ENCODE measurements around the gene ZNF683. TPM values are rescaled to one million over a fixed set of nuclear protein-coding genes. Genes with fewer than 3 reads are reported as not detected.

Gene ZNF683
- total and polyA plus RNA-seq, 10 of the 15 experiments (the other 5 are each of a cell fraction or from before 2014, with no cell fraction given), result not detected

DNA sequence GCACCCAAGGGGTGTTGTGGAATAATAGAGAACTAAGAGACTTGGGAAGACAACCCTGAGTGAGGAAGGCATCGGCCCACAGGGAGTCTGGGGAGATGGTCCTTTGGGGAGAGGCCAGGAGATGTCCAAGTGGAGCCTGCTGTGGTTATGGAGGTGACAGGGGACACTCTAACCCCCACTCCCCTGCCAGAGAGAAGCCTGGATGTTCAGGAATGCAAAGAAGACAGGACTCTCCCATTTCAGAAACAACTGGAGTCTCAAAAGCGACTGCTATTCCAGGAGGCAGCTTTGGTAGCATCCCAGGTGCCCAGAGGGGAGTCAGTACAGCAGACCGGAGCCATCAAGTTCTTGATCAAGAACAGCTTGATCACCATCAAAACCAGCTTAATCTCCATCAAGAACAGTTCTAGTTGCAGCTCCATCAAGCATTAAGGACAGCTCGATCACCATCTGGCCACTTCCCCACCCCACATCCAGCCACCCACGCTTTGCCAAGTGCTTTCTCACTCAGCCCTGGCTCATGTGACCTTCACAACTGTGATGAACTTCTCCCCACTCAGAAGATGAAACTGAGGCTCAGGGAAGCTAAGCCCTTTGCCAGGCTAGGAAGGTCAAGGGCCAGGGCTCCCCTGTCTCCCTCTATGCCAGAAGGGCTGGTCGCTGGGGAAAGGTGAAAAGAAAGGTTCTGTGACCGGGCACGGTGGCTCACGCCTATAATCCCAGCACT lies 54.0 kb downstream of the ZNF683 start (continued):
- TF ChIP-seq, protein P1, sequence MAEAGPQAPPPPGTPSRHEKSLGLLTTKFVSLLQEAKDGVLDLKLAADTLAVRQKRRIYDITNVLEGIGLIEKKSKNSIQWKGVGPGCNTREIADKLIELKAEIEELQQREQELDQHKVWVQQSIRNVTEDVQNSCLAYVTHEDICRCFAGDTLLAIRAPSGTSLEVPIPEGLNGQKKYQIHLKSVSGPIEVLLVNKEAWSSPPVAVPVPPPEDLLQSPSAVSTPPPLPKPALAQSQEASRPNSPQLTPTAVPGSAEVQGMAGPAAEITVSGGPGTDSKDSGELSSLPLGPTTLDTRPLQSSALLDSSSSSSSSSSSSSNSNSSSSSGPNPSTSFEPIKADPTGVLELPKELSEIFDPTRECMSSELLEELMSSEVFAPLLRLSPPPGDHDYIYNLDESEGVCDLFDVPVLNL (IDR thresholded peaks at IDR 0.05; ENCODE audit: low read depth, low read length), result no peak
- TF ChIP-seq CBX5 (IDR thresholded peaks at IDR 0.05; ENCODE audit: low read depth), result no peak
- no peak for TF ChIP-seq SMAD1 (IDR thresholded peaks at IDR 0.05; ENCODE audit: low read depth, partially characterized antibody)
- peak; percentile 40 to 47; a peak in 2 of 4 replicates for TF ChIP-seq IKZF2 (IDR thresholded peaks at IDR 0.05)
- 0 out of 2 replicates have a peak, but pooled peaks have one; percentile 26 for TF ChIP-seq IRF4 (IDR thresholded peaks at IDR 0.05; ENCODE audit: low read depth, low read length)
- TF ChIP-seq WRNIP1 (IDR thresholded peaks at IDR 0.05; ENCODE audit: borderline replicate concordance, low read depth, low read length), result peak; percentile 31; the same call in 1 of the 2 replicates
- TF ChIP-seq NFIC (IDR thresholded peaks at IDR 0.05; ENCODE audit: low read depth, low read length), result 0 out of 2 replicates have a peak, but pooled peaks have one; percentile 21
- TF ChIP-seq ZNF217 (IDR thresholded peaks at IDR 0.05), result peak; percentile 31; the same call in 1 of the 2 replicates
- TF ChIP-seq, protein P2, sequence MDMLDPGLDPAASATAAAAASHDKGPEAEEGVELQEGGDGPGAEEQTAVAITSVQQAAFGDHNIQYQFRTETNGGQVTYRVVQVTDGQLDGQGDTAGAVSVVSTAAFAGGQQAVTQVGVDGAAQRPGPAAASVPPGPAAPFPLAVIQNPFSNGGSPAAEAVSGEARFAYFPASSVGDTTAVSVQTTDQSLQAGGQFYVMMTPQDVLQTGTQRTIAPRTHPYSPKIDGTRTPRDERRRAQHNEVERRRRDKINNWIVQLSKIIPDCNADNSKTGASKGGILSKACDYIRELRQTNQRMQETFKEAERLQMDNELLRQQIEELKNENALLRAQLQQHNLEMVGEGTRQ (IDR thresholded peaks at IDR 0.05; ENCODE audit: borderline replicate concordance, low read depth, low read length), result peak; percentile 47
- TF ChIP-seq NBN (IDR thresholded peaks at IDR 0.05), result no peak
- peak; percentile 46 for TF ChIP-seq IKZF1 (conservative IDR thresholded peaks at IDR 0.05)
- TF ChIP-seq FOS (IDR thresholded peaks at IDR 0.05; ENCODE audit: borderline replicate concordance, extremely low read depth, insufficient read length), result no peak
- TF ChIP-seq YBX1 (IDR thresholded peaks at IDR 0.05), result no peak
- no peak for TF ChIP-seq SUPT20H (IDR thresholded peaks at IDR 0.05; ENCODE audit: borderline replicate concordance, control insufficient read depth, low read depth, low read length)
- no peak for TF ChIP-seq FOXK2 (IDR thresholded peaks at IDR 0.05)
- TF ChIP-seq, protein P3, sequence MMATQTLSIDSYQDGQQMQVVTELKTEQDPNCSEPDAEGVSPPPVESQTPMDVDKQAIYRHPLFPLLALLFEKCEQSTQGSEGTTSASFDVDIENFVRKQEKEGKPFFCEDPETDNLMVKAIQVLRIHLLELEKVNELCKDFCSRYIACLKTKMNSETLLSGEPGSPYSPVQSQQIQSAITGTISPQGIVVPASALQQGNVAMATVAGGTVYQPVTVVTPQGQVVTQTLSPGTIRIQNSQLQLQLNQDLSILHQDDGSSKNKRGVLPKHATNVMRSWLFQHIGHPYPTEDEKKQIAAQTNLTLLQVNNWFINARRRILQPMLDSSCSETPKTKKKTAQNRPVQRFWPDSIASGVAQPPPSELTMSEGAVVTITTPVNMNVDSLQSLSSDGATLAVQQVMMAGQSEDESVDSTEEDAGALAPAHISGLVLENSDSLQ (IDR thresholded peaks at IDR 0.05), result no peak
- TF ChIP-seq POLR2AphosphoS5 (IDR thresholded peaks at IDR 0.05; ENCODE audit: low read length), result no peak; the same call in 1 of the 2 replicates
- TF ChIP-seq, protein P4, sequence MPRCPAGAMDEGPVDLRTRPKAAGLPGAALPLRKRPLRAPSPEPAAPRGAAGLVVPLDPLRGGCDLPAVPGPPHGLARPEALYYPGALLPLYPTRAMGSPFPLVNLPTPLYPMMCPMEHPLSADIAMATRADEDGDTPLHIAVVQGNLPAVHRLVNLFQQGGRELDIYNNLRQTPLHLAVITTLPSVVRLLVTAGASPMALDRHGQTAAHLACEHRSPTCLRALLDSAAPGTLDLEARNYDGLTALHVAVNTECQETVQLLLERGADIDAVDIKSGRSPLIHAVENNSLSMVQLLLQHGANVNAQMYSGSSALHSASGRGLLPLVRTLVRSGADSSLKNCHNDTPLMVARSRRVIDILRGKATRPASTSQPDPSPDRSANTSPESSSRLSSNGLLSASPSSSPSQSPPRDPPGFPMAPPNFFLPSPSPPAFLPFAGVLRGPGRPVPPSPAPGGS (IDR thresholded peaks at IDR 0.05; ENCODE audit: borderline replicate concordance, insufficient read depth, low read depth, low read length, poor library complexity, severe bottlenecking), result no peak
- TF ChIP-seq CHD2 (IDR thresholded peaks at IDR 0.05; ENCODE audit: borderline replicate concordance, low read depth, low read length), result peak; percentile 59; the same call in 1 of the 2 replicates
- TF ChIP-seq ZZZ3 (IDR thresholded peaks at IDR 0.05; ENCODE audit: control insufficient read depth, insufficient read length, low read depth), result no peak
- TF ChIP-seq TCF12 (IDR thresholded peaks at IDR 0.05; ENCODE audit: low read depth, low read length), result no peak
- peak; percentile 10; the same call in 1 of the 2 replicates for TF ChIP-seq MTA2 (IDR thresholded peaks at IDR 0.05; ENCODE audit: low read depth)
- peak; percentile 65; the same call in 1 of the 2 replicates for TF ChIP-seq SPI1 (IDR thresholded peaks at IDR 0.05; ENCODE audit: borderline replicate concordance, insufficient read depth, low read depth, low read length)
- TF ChIP-seq, protein P5, sequence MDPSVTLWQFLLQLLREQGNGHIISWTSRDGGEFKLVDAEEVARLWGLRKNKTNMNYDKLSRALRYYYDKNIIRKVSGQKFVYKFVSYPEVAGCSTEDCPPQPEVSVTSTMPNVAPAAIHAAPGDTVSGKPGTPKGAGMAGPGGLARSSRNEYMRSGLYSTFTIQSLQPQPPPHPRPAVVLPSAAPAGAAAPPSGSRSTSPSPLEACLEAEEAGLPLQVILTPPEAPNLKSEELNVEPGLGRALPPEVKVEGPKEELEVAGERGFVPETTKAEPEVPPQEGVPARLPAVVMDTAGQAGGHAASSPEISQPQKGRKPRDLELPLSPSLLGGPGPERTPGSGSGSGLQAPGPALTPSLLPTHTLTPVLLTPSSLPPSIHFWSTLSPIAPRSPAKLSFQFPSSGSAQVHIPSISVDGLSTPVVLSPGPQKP (IDR thresholded peaks at IDR 0.05; ENCODE audit: low read depth, low read length), result no peak
